ENCODE data around the gene MAK. TPM values are rescaled to one million over a fixed set of nuclear protein-coding genes. Genes with fewer than 3 reads are reported as not detected.
"Not testable (repeated sequence)": the region's sequence is repeated elsewhere in the genome, so short reads cannot be mapped to it uniquely, and the experiment has no call there.

The MAK gene, protein sequence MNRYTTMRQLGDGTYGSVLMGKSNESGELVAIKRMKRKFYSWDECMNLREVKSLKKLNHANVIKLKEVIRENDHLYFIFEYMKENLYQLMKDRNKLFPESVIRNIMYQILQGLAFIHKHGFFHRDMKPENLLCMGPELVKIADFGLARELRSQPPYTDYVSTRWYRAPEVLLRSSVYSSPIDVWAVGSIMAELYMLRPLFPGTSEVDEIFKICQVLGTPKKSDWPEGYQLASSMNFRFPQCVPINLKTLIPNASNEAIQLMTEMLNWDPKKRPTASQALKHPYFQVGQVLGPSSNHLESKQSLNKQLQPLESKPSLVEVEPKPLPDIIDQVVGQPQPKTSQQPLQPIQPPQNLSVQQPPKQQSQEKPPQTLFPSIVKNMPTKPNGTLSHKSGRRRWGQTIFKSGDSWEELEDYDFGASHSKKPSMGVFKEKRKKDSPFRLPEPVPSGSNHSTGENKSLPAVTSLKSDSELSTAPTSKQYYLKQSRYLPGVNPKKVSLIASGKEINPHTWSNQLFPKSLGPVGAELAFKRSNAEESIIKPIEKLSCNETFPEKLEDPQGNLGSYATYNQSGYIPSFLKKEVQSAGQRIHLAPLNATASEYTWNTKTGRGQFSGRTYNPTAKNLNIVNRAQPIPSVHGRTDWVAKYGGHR
- total RNA-seq, result 0.16 TPM

DNA sequence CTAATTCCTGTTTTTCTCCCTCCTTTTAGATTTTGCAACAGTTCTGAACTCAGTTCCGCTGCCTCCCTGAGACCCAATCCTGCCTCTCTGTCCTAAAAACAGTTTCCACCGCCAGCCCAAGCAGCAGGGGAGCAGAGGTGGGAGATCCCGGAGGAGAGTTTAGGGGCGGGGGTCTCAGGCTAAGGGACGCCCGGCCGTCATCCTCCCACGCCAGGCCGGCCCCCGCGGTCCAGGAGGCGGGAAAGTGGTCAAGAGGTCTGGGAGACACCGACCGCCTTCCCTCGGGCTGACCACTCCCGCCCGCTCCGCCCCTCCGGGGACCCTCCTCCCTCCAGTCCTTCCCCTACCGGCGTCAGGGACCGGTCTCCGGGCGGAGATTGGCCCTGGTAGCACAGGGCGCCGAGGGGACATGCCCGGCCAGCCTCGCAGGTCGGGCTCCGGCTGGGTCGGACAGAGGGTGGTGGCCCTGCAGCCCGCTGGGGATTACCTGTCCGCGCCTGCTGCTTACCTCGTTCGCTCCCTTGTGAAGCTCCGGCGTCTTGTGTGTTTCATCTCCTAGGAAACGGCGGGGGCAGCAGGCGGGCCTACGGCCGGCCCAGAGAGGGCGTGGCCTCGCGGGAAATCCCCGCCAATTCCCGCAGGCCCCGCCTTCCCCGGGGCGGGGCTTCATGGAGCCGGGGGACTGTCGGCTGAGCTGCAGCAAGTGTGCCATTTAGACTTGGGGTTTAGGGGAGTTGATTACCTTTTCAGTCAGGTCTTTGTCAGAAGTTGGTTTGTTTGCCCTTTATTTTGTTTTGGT is at the start of gene MAK:
MAK (minus strand) TSS at position 545 of the 799 bp plus-strand sequence. CDS start 7,891 bp downstream, outside the sequence.
- peak; percentile 81 for DNase-seq (ENCODE audit: low spot score)

DNA sequence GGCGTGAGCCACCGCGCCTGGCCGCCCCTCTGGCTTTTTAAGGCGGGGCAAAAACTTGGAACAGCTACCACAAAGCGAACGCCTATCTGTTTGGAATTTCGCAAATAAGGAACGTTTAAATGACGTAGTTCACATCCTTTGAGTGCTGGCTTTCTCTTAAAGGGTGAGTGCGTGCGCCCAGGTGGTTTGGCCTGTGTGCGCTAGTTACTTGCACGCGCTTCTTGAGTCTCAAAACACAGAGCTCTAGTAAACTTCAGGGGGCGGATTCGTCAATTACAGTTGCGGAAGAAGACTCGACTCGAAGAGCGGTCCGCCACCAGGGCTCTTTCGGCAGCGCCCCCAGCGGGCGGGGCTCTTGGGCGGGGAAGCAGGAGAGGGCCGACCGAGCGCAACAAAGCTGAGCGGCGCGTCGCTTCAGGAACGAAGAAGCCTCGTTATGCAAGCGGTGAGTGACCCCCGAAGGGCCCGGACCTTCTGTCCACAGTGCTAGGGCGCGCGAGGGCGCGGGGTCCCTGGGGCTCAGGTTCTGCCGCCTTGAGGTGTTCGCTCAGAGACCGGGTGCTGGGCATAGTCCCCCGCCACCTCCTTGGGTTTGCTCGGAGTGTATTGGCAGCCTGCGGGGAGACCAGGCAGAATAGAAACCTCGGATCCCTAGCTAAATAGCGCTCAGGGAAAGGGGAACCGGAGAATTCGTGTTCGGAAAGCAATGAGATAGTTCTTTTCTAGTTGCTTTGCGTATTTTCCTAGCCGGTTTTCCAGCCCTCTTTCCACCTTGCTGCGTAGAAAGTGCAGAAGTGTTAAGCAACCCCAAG is 48.6 kb upstream of the MAK start, which contains the start of gene SYCP2L:
SYCP2L (plus strand) TSS at position 362 of the 812 bp plus-strand sequence; CDS start at position 437, 75 bp downstream.
- no peak for DNase-seq (ENCODE audit: low spot score)

DNA sequence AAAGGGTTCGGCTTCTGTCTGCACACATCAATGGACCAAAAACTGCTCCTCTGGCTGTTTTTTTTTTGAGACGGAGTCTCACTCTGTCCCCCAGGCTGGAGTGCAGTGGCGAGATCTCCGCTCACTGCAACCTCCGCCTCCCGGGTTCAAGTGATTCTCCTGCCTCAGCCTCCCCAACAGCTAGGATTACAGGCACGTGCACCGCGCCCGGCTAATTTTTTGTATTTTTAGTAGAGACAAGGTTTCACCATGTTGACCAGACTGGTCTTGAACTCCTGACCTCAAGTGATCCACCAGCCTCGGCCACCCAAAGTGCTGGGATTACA is 48.0 kb upstream of the MAK start:
- DNase-seq (ENCODE audit: low spot score), result not testable (repeated sequence)

DNA sequence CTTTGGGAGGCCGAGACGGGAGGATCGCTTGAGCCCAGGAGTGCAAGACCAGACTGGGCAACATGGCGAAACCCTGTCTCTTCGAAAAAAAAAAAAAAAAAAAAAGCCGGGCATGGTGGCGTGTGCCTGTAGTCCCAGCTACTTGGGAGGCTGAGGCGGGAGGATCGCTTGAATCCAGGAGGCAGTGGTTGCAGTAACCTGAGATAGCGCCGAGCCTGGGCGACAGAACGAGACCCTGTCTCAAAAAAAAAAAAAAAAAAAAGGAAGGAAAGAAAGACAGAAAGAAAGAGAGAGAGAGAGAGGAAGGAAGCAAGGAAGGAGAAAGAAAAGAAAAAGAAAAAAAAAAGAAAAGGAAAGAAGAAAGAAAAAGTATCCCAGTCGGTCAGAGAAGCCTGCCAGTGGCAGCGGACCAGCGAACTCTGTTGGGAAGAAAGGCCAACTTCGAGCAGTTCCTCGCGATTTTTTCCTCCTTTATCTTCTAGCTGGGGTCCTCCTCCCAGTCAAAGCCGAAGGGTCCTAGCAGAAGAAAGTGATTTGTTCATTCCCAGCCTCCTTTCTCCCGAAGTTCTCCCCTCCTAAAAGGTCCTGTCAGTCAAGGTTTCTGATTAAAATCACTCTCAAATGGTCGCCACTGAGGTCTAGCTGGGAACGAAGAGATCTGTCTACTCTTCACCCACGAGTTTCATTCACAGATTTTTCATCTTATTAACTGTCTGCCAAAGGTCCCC is 46.1 kb upstream of the MAK start:
- no peak for DNase-seq (ENCODE audit: low spot score)

DNA sequence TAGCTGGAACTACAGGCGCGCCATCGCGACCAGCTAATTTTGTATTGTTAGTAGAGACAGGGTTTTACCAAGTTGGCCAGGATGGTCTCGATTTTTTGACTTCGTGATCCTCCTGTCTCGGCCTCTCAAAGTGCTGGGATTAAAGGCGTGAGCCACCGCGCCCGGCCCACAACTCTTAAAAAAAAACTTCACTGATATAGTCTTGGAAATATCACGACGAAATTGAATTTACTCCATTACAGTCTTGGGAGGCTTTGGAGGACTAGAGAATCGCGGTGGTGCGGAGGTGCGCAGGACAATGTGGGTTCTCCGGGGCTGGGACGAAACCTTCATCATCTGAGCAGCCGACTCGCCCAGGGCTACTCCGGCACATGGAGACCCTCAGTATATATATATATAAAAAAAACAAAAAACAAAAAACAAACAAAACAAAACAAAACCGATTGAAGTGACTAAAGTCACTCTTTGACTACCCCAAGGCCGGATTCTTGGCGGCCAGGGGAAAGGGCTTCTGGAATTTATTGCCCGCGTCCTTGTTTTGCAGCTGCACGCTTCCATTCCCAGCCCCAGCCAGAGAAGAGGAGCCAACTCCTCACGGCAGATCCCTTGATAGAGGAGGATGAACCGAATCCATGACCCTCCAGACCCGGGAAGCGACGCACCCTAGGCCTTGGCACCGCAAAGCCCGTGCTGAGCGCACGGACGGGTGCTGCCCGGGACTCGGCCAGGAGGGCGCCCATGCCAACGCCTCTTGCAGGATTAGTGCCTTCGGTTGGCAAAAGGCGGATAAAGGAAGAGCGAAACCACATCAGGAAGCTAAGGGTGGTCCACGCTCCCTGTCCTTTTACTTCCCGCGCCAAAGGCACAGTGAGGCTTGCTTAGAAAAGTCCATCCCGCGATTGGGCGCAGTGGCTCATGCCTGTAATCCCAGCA is 45.2 kb upstream of the MAK start:
- no peak for DNase-seq (ENCODE audit: low spot score)

DNA sequence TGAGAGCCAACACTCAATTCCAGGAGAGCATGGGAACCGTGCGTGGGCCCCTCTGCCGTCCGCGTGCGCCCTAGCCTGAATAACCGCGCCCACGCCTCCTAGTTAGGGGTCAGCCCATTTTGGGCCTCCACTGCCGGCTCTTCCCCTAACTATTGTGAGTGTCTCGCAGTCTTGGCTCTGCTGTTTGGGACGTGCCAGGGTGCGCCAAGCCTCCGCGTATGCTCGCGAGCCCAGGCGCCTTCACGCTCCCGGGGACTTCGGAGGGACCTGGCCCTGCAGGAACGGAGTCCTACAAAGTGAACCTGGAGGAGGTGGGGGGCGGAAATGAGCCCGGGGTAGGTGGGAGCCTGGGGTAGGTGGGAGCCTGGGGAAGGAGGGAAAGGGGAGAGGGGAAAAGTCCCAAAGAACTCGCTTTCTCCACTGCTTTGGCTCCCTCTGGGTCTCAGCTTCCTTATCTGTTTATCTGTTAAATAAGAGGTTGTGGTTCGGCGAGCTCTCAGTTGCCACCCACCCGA is 44.4 kb upstream of the MAK start:
- DNase-seq (ENCODE audit: low spot score), result no peak

DNA sequence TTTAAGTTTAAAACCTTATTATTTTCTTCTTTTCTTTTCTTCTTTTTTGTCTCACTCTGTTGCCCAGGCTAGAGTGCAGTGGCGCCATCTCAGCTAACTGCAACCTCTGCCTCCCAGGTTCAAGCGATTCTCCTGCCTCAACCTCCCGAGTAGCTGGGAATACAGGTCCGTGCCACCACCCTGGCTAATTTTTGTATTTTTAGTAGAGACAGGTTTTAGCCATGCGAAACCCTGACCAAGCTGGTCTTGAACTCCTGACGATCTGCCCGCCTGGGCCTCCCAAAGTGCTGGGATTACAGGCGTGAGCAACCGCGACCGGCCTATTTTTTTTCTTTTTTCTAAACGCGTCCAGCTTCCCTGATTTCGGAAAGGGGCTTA is 43.9 kb upstream of the MAK start:
- not testable (repeated sequence) for DNase-seq (ENCODE audit: low spot score)

DNA sequence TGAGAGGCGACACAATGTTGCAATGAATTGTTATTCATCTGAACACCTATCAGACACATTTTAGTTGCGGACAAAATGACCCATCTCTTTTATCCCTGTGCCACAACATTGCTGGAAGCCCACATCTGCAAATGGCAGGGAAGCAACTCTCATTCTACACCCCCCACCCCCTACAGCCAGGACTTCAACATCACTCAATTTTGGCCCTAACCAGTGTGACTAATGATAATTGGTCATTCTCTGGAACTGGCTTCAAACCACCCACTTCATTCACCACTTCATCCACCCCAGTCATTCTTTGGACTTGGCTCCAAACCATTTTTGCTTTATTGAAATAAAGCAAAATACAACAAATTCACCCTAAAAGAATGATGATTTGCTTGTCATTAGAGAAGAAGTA is 42.0 kb upstream of the MAK start:
- DNase-seq (ENCODE audit: low spot score), result no peak

DNA sequence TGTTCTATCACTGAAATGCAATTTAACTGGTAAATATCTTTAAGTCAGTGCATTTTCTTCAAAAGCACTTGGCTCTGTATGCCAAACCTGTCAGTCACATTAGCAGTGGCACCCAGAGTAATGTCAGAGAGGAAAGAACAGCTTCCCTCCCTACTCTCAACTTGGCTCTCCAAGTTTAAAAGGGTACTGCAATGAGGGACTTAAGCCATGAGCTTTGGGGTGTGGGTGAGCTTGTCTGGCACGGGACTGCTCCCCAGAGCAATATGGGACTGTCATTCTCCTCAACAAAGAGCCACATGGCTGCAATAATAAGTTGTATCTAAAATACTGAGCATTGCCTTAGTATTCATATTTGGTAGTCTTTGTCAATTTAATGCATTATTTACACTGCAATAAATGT is 39.5 kb upstream of the MAK start:
- no peak for DNase-seq (ENCODE audit: low spot score)

DNA sequence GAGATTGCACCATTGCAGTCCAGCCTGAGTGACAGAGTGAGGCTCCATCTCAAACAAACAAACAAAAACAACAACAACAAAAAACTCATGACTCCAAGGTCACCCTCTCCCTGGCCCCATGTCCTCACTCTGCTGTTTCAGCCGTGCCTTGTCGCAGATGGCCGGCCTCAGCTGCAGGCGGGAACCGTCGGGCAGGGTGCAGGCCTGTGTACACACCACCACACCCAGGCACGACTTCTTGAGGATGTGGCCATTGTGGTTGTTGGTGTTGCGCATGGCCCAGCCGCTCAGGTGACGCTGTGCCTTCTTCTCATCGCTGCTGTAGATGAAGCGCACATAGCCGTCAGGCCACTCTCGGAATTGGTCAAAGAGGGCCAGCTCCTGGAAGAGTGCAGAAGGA is 38.7 kb upstream of the MAK start:
- no peak for DNase-seq (ENCODE audit: low spot score)

DNA sequence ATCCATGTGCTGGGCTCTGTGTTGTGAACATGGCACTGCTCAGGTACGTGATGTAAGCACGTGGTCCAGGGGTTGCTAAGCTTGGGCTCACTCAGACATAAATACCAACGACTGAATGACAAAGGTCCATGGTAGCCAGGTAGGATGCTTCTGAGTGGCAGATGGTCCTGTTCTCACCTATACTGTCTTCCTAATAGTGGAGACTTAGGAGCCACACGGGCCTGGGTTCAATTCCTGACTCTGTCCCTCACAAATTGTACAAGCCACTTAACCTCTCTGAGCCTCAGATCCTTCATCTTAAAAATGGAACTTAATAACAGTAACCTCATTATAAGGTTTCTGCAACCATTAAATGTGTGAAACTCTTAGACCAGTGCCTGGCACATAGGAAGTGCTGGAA is 36.7 kb upstream of the MAK start:
- DNase-seq (ENCODE audit: low spot score), result no peak

DNA sequence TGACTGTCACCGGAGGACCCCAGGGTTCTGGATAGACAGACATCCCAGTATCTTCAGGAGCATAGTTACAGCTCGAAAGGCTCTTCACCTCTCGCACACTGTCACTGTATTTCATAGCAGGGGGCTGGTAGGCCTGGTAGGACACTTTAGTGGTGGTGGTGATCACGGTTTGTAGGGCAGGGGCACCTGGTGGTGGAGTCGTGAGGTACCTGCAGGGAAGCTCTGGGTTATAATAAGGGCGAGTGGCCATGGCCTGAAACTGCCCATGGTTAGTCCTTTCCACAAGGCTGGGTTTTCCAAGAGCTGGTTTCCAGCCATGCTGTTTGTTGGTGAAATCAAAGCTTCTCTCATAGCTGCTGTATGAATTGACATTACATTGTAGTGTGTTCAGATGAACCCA is 35.9 kb upstream of the MAK start:
- no peak for DNase-seq (ENCODE audit: low spot score)

DNA sequence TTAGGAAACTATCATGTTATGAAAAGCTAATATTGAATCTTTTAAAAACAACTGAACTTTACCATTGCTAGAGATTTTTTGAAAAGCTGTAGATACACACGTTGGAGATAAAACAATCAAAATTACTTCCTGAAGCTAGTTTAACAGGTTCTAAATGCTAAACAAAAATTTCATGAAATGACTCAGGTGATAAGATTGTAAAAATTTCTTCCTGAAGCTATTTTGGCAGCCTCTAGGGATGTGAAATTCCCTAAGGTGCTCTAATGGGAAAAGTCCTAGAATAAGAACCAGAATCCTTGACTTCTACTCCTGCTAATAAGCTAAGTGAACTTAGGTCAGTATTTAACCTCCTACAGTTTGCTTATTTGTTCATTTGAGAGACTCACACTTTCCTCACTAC is 35.0 kb upstream of the MAK start:
- no peak for DNase-seq (ENCODE audit: low spot score)

DNA sequence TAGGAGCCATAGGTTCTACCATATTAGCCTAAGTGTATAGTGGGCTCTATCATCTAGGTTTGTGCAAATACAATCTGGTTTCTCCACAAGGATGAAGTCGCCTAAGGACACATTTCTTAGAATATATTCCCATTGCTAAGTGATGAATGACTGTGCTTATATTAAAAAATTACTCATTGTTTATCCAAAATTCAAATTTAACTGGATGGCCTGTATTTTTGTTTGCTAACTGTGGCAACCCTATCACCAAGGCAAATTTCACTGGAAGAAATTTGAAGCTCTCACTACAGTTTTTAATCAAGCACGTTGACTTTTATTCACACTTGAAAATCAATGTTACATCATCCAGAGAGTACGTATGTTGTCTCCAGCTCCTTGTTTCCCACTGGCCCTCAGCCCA is 29.6 kb upstream of the MAK start:
- no peak for DNase-seq (ENCODE audit: low spot score)

DNA sequence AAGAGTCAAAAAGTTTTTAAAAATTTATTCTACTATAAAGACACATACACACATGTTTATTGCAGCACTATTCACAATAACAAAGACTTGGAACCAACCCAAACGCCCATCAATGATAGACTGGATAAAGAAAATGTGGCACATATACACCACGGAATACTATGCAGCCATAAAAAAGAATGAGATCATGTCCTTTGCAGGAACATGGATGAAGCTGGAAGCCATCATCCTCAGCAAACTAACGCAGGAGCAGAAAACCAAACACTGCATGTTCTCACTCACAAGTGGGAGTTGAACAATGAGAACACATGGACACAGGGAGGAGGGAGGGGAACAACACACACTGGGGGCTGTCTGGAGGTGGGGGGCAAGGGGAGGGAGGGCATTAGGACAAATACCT is 28.4 kb upstream of the MAK start:
- not testable (repeated sequence) for DNase-seq (ENCODE audit: low spot score)

DNA sequence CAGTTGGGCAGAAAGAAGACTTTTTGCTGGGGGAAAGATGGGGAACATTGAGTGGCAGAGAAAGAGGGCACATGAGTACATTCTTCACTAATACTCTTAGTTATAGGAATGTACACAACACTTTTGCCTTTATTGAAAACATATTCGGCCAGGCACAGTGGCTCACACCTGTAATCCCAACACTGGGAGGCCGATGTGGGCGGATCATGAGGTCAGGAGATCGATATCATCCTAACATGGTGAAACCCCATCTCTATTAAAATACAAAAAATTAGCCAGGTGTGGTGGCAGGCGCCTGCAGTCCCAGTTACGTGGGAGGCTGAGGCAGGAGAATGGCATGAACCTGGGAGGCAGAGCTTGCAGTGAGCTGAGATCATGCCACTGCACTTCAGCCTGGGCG is 24.7 kb upstream of the MAK start:
- DNase-seq (ENCODE audit: low spot score), result not testable (repeated sequence)

DNA sequence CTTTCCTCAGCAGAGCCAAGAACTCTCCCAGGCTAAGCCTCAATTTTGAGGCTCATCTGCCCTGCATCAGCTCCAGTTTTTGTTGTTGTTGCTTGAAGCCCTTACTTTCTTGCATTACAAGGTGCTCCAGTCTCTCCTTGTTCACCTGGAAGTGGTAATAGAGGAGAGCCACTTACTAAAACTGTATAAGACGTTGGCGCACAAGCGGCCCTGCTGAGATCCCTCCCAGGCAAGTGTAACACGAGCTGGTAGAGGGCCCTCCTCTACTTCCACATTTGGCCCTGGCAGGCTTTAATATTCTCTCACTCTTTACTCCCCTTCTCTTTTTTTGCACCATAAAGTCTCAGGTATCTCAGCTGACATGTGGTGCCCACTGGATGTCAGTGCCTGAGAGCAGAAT is 24.0 kb upstream of the MAK start:
- no peak for DNase-seq (ENCODE audit: low spot score)

DNA sequence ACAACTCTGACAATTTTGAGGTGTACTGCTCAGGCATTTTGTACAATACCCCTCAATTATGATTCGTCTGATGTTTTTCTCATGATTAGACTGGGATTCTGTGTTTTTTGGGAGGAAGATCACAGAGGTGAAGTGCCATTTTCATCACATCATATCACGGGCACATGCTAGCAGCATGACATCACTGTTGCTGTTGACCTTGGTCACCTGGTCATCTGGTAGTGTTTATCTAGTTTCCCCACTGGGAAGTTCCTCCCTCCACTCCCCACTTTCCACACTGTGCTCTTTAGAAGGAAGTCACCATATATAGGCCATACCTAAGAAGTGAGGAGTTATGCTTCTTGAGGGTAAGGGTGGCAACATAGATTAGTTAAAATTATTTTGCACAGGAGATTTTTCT is 22.7 kb upstream of the MAK start:
- no peak for DNase-seq (ENCODE audit: low spot score)

DNA sequence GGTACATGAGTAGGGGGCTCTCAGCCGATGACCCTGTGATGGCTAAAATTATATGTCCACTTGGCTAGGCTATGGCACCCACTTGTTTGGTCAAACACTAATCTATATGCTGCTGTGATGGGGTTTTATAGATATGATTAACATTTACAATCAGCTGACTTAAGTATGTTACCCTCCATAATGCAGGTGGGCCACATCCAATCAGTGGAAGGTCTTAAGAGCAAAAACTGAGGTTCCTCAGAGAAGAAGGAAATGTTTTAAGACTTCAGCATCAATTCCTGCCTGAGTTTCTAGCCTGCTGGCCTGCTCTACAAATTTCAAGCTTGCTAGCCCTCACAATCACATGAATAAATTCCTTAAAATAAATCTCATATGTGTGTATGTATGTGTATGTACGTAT is 18.9 kb upstream of the MAK start:
- no peak for DNase-seq (ENCODE audit: low spot score)

All from ureter (tissue), 1 donor.